Choroid plexus epithelial cell (primary cell): ENCODE results near the gene PRKG1.

Source experiments
- DNase-seq: peaks from one replicate; pipeline ENCODE4 v3.0.0-alpha.2; 2010; ENCODE audit warnings: low read depth
- H3K4me3 ChIP-seq: 2 replicates; pipeline ENCODE4 v1.5.1; 2011; ENCODE audit warnings: low read depth, mild to moderate bottlenecking, control low read depth, low read length, moderate library complexity
- TF ChIP-seq, protein P1 (sequence below): conservative IDR thresholded peaks from 2 replicates; pipeline ENCODE4 v1.5.1; 2011; ENCODE audit warnings: low read depth, mild to moderate bottlenecking, control low read depth, inconsistent platforms, low read length, moderate library complexity

Gene PRKG1

DNA sequence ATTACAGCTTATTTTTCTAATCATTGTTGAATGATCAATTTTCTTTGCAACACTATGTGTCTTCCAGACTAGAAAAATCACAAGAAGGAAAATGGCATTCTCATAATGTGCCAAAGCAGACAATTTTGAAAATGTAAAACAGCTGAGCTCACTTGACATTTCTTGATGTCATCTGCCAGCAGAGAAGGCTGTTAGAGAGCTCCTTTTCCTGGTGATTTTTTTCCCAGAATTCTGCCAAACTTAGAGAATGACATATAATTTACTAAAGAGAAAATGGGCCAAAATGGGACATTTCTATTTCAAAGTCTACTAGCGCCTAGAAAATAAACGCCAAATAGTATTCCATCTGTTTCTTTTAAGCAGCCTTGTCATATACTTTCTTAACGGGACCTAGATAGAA, 714.0 kb downstream of the PRKG1 start:
- DNase-seq = no peak
- TF ChIP-seq, protein P1, sequence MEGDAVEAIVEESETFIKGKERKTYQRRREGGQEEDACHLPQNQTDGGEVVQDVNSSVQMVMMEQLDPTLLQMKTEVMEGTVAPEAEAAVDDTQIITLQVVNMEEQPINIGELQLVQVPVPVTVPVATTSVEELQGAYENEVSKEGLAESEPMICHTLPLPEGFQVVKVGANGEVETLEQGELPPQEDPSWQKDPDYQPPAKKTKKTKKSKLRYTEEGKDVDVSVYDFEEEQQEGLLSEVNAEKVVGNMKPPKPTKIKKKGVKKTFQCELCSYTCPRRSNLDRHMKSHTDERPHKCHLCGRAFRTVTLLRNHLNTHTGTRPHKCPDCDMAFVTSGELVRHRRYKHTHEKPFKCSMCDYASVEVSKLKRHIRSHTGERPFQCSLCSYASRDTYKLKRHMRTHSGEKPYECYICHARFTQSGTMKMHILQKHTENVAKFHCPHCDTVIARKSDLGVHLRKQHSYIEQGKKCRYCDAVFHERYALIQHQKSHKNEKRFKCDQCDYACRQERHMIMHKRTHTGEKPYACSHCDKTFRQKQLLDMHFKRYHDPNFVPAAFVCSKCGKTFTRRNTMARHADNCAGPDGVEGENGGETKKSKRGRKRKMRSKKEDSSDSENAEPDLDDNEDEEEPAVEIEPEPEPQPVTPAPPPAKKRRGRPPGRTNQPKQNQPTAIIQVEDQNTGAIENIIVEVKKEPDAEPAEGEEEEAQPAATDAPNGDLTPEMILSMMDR = no peak

DNA sequence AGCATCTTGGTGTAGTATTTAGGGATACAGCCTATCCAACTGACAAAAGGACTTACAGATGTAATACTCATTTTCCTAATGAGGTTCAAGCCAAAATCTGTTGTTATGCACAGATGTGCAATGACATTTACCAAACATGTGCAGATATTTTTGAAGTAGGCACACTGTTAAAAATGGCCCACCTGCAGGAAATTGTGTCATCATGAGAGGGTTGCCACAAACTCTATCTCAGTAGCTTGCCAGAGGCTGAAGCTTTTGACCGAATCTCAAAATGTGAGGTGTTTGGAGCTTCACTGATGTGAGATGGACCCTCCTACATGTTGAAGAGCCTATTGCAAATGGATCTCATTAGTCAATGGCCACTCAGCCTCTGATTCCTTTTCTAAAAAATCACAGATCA, 714.8 kb downstream of the PRKG1 start:
- no peak overlapping the region for H3K4me3 ChIP-seq
- TF ChIP-seq, protein P1 = no peak
- DNase-seq = no peak

More for the DNA sequence above, 714.0 kb downstream of the PRKG1 start:
- no peak overlapping the region for H3K4me3 ChIP-seq

DNA sequence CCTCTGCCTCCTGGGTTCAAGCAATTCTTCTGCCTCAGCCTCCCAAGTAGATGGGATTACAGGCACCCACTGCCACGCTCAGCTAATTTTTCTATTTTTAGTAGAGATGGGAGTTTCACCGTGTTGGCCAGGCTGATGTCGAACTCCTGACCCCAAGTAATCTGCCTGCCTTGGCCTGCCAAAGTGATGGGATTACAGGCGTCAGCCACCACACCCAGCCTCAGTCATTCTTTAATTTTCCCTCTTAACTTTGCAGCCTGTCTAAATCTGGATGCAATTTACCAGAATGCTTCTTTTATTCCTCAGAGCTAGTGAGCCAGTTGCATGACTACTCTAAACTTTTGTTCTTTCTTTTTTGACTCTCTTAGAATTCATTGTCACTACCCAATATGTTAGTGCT, 715.6 kb downstream of the PRKG1 start:
- no peak for DNase-seq
- TF ChIP-seq, protein P1 = no peak
- H3K4me3 ChIP-seq = no peak overlapping the region

DNA sequence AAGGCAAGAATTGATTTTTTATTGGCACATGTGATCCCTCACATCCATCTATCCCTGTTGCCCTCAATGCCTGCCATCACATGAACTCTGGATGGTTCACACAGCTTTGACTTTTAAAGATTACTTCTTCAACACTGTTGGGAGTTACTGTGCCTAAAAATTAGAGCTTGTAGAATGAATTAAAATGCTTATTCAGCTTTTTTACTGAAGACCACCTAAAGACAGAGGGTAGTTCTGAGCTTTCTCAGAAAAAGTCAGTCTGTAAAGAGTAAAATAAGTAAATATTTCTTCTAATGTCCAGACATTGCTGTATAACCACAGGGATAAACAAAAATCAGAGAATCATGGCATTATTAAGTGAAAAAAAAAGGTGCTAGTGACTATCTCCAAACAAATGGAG, 718.4 kb downstream of the PRKG1 start:
- DNase-seq = no peak
- H3K4me3 ChIP-seq = no peak overlapping the region
- TF ChIP-seq, protein P1 = no peak

DNA sequence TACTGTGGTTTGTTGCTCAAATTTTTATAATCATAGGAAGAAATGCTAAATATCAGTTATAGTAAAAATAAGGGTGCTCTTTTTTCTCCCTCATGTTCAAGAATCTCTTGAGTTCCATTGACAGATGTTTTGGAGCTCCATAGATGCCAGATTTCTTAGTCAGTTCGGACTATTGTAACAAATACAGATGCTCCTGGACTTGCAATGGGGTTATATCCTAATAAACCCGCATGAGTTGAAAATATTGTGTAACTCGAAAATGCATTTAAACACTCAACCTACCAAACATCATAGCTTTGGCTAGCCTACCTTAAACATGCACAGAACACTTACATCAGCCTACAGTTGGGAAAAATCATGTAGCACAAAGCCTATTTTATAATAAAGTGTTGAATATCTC, 725.8 kb downstream of the PRKG1 start:
- TF ChIP-seq, protein P1 = no peak
- no peak overlapping the region for H3K4me3 ChIP-seq
- no peak for DNase-seq

DNA sequence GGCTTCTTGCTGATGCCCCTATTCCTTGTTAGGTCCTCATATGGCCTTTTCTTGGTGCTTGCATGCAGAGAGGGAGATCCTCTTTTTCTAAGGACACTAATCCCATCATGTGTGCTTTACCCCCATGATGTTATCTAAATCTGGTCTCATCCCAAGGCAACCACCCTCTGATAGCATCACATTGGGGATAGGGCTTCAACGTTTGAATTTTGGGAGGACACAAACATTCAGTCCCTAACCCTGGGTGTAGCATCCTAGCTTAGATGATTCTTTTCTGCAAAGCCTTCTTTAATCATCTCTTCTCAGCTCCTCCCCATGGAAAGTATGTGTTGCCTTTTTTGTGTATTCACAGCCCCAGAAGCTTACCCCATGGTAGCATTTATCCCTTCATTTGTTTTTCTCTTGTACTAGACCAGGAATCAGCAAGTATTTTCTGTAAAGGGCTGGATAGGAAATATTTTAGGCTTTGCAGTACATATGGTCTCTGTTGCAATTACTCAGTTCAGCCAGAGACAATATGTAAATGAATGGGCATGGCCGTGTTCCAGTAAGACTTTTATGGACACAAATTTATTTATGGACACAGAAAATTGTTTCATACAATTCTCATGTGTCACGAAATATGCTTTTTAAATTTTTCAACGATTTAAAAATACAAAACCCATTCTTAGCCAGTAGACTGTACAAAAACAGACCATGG, 726.6 kb downstream of the PRKG1 start:
- DNase-seq = no peak
- H3K4me3 ChIP-seq = no peak overlapping the region
- TF ChIP-seq, protein P1 = no peak

DNA sequence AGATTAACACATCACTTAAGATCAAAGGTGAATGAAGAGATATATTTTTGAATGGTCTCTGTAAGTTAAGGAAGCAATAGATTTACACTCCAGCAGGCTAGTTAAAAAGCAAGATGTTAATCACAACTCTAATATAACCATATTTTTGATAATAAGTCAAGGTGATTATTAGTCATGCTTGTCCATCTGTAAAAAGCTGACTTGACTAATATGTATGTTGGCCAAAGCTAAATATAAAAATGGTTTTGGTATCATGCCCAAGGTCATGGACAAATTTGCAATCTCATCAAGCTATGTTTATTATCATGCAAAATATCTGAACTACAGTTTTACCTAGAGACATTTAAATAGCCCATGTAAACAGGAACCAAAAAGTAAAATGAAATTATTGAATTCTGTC, 727.7 kb downstream of the PRKG1 start:
- TF ChIP-seq, protein P1 = no peak
- DNase-seq = no peak
- H3K4me3 ChIP-seq = no peak overlapping the region
